SK-N-MC (cell line): ENCODE measurements around the gene SECTM1.

Experiments used
- EZH2 ChIP-seq: fragments of 200-600 bp; sonication (generic); IDR thresholded peaks from one replicate; pipeline ENCODE4 v1.6.1; 2017; ENCODE audit warnings: antibody characterized with exemption
- POLR2AphosphoS5 ChIP-seq: IDR thresholded peaks from 2 replicates; pipeline ENCODE4 v1.6.1; 2012; ENCODE audit warnings: mild to moderate bottlenecking, low read depth, low read length, borderline replicate concordance

GRCh38 chr17:82322526-82323453 lies 10.8 kb downstream of the SECTM1 start:
- TF ChIP-seq EZH2, result no peak
- no peak for TF ChIP-seq POLR2AphosphoS5
